IMR-90 (cell line): ENCODE data around the gene DCD. TPM values are rescaled to one million over a fixed set of nuclear protein-coding genes. Genes with fewer than 3 reads are reported as not detected.

ENCODE experiments used
- ATAC-seq: fragments of 200-7000 bp; cut with Tn5 transposase; 2 replicates; pipeline ENCODE4 v1.9.1; 2020; ENCODE audit warnings: low read depth, mild to moderate bottlenecking, moderate library complexity
- BruUV-seq: library from RNA; stranded (reverse); fragments of 400-500 nt; replicated peaks from 2 replicates; lab custom pipeline; 2021; lab: Mats Ljungman, UMichigan
- CTCF ChIA-PET: fragments of 300-600 bp; formaldehyde crosslinking; extraction: SDS; loops from one replicate; lab custom pipeline; 2021; ENCODE audit warnings: antibody characterized with exemption; lab: Yijun Ruan, JAX
- POLR2A ChIA-PET: fragments of 300-600 bp; sonication (Branson Sonifier 250); formaldehyde crosslinking; loops from one replicate; lab custom pipeline; 2022; ENCODE audit warnings: antibody characterized with exemption; ENCODE audit not compliant: unreplicated experiment; lab: Charles Lee
- DNase-seq: peaks from one replicate; pipeline ENCODE4 v3.0.0; 2013
- H2AFZ ChIP-seq: replicated peaks from 2 replicates; pipeline ENCODE3; 2013; ENCODE audit warnings: low read length, mild to moderate bottlenecking; ENCODE audit not compliant: poor library complexity
- H2AK5ac ChIP-seq: 2 replicates; pipeline ENCODE4 v1.6.1; 2013; ENCODE audit warnings: low read depth, low read length, inconsistent platforms
- H2AK9ac ChIP-seq: replicated peaks from 2 replicates; pipeline ENCODE3; 2013; ENCODE audit warnings: mild to moderate bottlenecking, low read depth, low read length, moderate library complexity; ENCODE audit not compliant: poor library complexity
- H2BK120ac ChIP-seq: 2 replicates; pipeline ENCODE4 v1.6.1; 2013; ENCODE audit warnings: low read depth, low read length, inconsistent platforms
- H2BK15ac ChIP-seq: 3 replicates; pipeline ENCODE4 v1.6.1; 2013; ENCODE audit warnings: low read depth, low read length, inconsistent platforms
- H2BK20ac ChIP-seq: 2 replicates; pipeline ENCODE4 v1.6.1; 2013; ENCODE audit warnings: low read depth, mild to moderate bottlenecking, inconsistent platforms, low read length, moderate library complexity
- H2BK5ac ChIP-seq: 2 replicates; pipeline ENCODE4 v1.6.1; 2013; ENCODE audit warnings: mild to moderate bottlenecking, low read depth, low read length, inconsistent platforms; ENCODE audit not compliant: poor library complexity, severe bottlenecking
- H3K14ac ChIP-seq: replicated peaks from 2 replicates; pipeline ENCODE4 v1.6.1; 2013; ENCODE audit warnings: low read depth, low read length, inconsistent platforms
- H3K18ac ChIP-seq: 2 replicates; pipeline ENCODE4 v1.6.1; 2013; ENCODE audit warnings: low read depth, low read length, control low read depth
- H3K23ac ChIP-seq: 2 replicates; pipeline ENCODE4 v1.6.1; 2013; ENCODE audit warnings: low read depth, low read length, inconsistent platforms
- H3K27ac ChIP-seq: 2 replicates; pipeline ENCODE4 v1.5.1; 2013; ENCODE audit warnings: mild to moderate bottlenecking, control low read depth, low read length; ENCODE audit not compliant: insufficient read depth
- H3K27me3 ChIP-seq: 2 replicates; pipeline ENCODE4 v1.6.1; 2013; ENCODE audit warnings: low read length; ENCODE audit not compliant: control insufficient read depth, insufficient read depth
- H3K36me3 ChIP-seq: 2 replicates; pipeline ENCODE4 v1.6.1; 2013; ENCODE audit warnings: low read length, mixed read lengths; ENCODE audit not compliant: control insufficient read depth, insufficient read depth
- H3K4ac ChIP-seq: 2 replicates; pipeline ENCODE4 v1.6.1; 2013; ENCODE audit warnings: low read depth, low read length, inconsistent platforms
- H3K4me1 ChIP-seq: 2 replicates; pipeline ENCODE4 v1.6.1; 2013; ENCODE audit warnings: low read length, mixed read lengths; ENCODE audit not compliant: control insufficient read depth, insufficient read depth
- H3K4me2 ChIP-seq: 2 replicates; pipeline ENCODE4 v1.6.1; 2013; ENCODE audit warnings: low read depth, mild to moderate bottlenecking, control low read depth, low read length, moderate library complexity
- H3K4me3 ChIP-seq: 2 replicates; pipeline ENCODE4 v1.5.1; 2013; ENCODE audit warnings: low read depth, mild to moderate bottlenecking, control low read depth, low read length, moderate library complexity; ENCODE audit not compliant: insufficient read depth
- H3K56ac ChIP-seq: 2 replicates; pipeline ENCODE4 v1.6.1; 2013; ENCODE audit warnings: low read length, inconsistent platforms; ENCODE audit not compliant: insufficient read depth; ENCODE audit errors: extremely low read depth
- H3K79me1 ChIP-seq, 2 experiments: 2 replicates each; pipeline ENCODE4 v1.6.1; 2013; ENCODE audit warnings: low read length in 2 of 2, inconsistent platforms in 1 of 2, low read depth in 1 of 2
- H3K9ac ChIP-seq: 2 replicates; pipeline ENCODE4 v1.6.1; 2013; ENCODE audit warnings: low read depth, low read length, control low read depth
- H3K9me1 ChIP-seq: 2 replicates; pipeline ENCODE4 v1.6.1; 2013; ENCODE audit warnings: low read length, inconsistent platforms; ENCODE audit not compliant: insufficient read depth
- H3K9me3 ChIP-seq: 2 replicates; pipeline ENCODE4 v1.6.1; 2013; ENCODE audit warnings: low read length; ENCODE audit not compliant: control insufficient read depth, insufficient read depth
- H4K20me1 ChIP-seq: 2 replicates; pipeline ENCODE4 v1.6.1; 2013; ENCODE audit warnings: low read length, inconsistent platforms; ENCODE audit not compliant: insufficient read depth
- H4K5ac ChIP-seq: 2 replicates; pipeline ENCODE4 v1.6.1; 2013; ENCODE audit warnings: mild to moderate bottlenecking, low read depth, low read length, control low read depth
- H4K8ac ChIP-seq, 2 experiments: 2 replicates each; pipeline ENCODE4 v1.6.1; 2013; ENCODE audit warnings: low read depth in 2 of 2, low read length in 2 of 2, control low read depth in 1 of 2, inconsistent platforms in 1 of 2
- H4K91ac ChIP-seq: 2 replicates; pipeline ENCODE4 v1.6.1; 2013; ENCODE audit warnings: low read depth, low read length, inconsistent platforms; ENCODE audit not compliant: insufficient read depth
- MAFK ChIP-seq: IDR thresholded peaks from 2 replicates; pipeline ENCODE4 v1.6.1; 2012; ENCODE audit warnings: low read depth, low read length, improper control_type of control experiment
- WGBS, 2 experiments: methylation state at CpG; one replicate each; pipeline versions ENCODE4 v1.1.5 to v1.1.7; 2013; ENCODE audit warnings: missing lambda C conversion rate in 2 of 2; ENCODE audit not compliant: insufficient read length in 1 of 2; ENCODE audit errors: extremely low coverage in 2 of 2; 5-methylcytosine and 5-hydroxymethylcytosine counted together
- dilution Hi-C: fragments of 300-500 bp; cut with HindIII; formaldehyde crosslinking; loops from one replicate; pipeline ENCODE4 v1.14.3; 2018; ENCODE audit warnings: low sequenced_read_pairs; ENCODE audit not compliant: unreplicated experiment
- in situ Hi-C: fragments of 300-500 bp; cut with MboI; formaldehyde crosslinking; loops from 3 replicates; pipeline ENCODE4 v1.14.3; 2019; ENCODE audit warnings: low sequenced_read_pairs, inconsistent platforms, mixed read lengths
- intact Hi-C: fragments of 100-400 bp; cut with micrococcal nuclease; formaldehyde crosslinking; loops from 2 replicates; pipeline ENCODE4 v1.10.0; 2022
- polyA plus RNA-seq, 3 experiments: library from polyadenylated mRNA; depleted of rRNA; stranded (reverse); fragments of >200 nt; gene quantifications; 2 replicates each; pipeline ENCODE4 v1.2.3, GENCODE V29; 2012; ENCODE audit warnings: low replicate concordance in 1 of 3
- total RNA-seq: library from RNA; depleted of rRNA; stranded (reverse); fragments of >200 nt; gene quantifications from 2 replicates; pipeline ENCODE4 v1.2.3, GENCODE V29; 2012

Gene DCD
- total and polyA plus RNA-seq, 2 of the 4 experiments (the other 2 are of a cell fraction), result not detected

DNA sequence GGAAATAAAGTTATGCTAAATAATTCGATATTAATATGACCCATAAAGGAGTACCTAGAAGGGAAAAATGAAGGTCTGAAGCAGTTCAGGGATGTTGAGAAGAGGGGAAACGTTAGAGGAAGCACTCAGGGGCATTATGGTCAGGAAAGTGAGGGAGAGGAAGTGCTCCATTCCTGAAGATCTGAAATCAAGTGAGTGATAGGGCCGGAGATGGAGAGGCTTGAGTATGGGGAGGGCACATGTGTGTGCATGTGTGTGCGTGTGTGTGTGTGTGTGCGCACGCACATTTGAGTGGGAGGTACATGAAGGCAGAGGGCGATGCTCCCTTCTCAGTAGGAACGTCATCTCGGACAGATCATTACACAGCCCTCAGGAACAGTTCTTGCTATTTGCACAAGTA, 4.9 kb upstream of the DCD start:
- Histone ChIP-seq H4K91ac (no peak overlapping the region), H2AK5ac (no peak overlapping the region), H3K9ac (no peak overlapping the region), H4K5ac (no peak overlapping the region), H3K56ac (no peak overlapping the region), H3K23ac (no peak overlapping the region), H2AK9ac (no peak overlapping the region), H3K27me3 (no peaks in the 10 kb centered on the region; the same call in 1 of the 2 replicates), H3K4me2 (no peak overlapping the region), H3K4me3 (no peak overlapping the region), H2AFZ (no peak overlapping the region), H3K79me1 (no peaks in the 10 kb centered on the region), H3K27ac (no peak overlapping the region), H4K8ac (no peak overlapping the region), H3K9me3 (no peaks in the 10 kb centered on the region), H2BK15ac (no peak overlapping the region), H2BK120ac (no peak overlapping the region), H3K18ac (no peak overlapping the region), H3K9me1 (no peaks in the 10 kb centered on the region), H2BK20ac (no peak overlapping the region), H2BK5ac (no peak overlapping the region), H3K36me3 (no peaks in the 10 kb centered on the region), H3K4ac (no peak overlapping the region), H3K4me1 (no peaks in the 10 kb centered on the region), H4K20me1 (no peaks in the 10 kb centered on the region), H3K14ac (no peak overlapping the region)
- DNase-seq, result no peak
- CTCF ChIA-PET, result no interaction called here
- WGBS, 2 experiments, result 68% methylated on average over 6 of the region's 9 CpGs; no CpG with 5 or more reads in 1 of the 2 experiments
- POLR2A ChIA-PET, result no interaction called here
- dilution Hi-C loops (no loop called here), in situ Hi-C loops (no loop called here), intact Hi-C loops (no loop called here)
- no TSS peak for BruUV-seq
- TF ChIP-seq MAFK, result no peak
- no peak for ATAC-seq
